Vagina (tissue), 2 donors: ENCODE data around the gene RYR3.

Experiments
- POLR2AphosphoS5 ChIP-seq, 2 donors: sonication (generic); formaldehyde crosslinking; IDR thresholded peaks; one replicate each; pipeline ENCODE4 v1.9.0; 2017; ENCODE audit warnings: antibody characterized with exemption in 2 of 2, mild to moderate bottlenecking in 2 of 2, low read depth in 1 of 2; ENCODE audit not compliant: insufficient read depth in 1 of 2
- TF ChIP-seq, protein P1 (sequence below), 3 experiments: fragments of 450-650 bp in 2 of 3; fragments of 200-600 bp in 1 of 3; sonication (generic) in 1 of 3; IDR thresholded peaks; one replicate each; pipeline ENCODE4 v1.5.1; 2017 to 2019; ENCODE audit warnings: antibody characterized with exemption in 3 of 3, mild to moderate bottlenecking in 2 of 3, moderate library complexity in 2 of 3

DNA sequence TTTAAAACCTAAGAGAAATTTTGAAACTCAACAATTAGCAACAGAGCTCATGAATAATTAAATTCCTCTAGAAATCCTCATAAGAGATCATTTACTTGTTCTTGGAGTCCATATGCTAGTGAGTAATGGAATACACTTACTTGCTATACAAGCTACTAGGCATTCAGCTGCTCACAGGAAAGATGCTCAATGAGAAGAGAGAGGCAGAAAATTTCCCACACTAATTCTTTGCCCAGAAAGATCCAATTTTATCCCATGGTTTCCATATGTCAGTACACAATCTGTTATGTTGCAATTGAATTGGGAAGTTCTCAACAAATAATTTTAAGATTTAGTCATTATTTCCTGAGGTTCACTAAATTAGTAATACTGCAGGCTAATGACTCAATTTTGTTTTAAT is 310.4 kb downstream of the RYR3 start:
- TF ChIP-seq, protein P1, sequence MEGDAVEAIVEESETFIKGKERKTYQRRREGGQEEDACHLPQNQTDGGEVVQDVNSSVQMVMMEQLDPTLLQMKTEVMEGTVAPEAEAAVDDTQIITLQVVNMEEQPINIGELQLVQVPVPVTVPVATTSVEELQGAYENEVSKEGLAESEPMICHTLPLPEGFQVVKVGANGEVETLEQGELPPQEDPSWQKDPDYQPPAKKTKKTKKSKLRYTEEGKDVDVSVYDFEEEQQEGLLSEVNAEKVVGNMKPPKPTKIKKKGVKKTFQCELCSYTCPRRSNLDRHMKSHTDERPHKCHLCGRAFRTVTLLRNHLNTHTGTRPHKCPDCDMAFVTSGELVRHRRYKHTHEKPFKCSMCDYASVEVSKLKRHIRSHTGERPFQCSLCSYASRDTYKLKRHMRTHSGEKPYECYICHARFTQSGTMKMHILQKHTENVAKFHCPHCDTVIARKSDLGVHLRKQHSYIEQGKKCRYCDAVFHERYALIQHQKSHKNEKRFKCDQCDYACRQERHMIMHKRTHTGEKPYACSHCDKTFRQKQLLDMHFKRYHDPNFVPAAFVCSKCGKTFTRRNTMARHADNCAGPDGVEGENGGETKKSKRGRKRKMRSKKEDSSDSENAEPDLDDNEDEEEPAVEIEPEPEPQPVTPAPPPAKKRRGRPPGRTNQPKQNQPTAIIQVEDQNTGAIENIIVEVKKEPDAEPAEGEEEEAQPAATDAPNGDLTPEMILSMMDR (IDR thresholded peaks at IDR 0.05), result no peak
- TF ChIP-seq POLR2AphosphoS5 (IDR thresholded peaks at IDR 0.05; ENCODE audit: insufficient read depth in 1 of 2, low read depth in 1 of 2), result no peak
